K562 (cell line): ENCODE results near the gene SULT1A2. TPM values are rescaled to one million over a fixed set of nuclear protein-coding genes. Genes with fewer than 3 reads are reported as not detected.
A peak's percentile ranks its signal among the peaks of the same experiment; 100 is the strongest.

ENCODE experiments used
- ATAC-seq: fragments of 200-7000 bp; cut with Tn5 transposase; 3 replicates; pipeline ENCODE4 v1.9.1; 2020; ENCODE audit warnings: moderate library complexity
- BruUV-seq: library from RNA; stranded (reverse); fragments of 400-500 nt; replicated peaks from 2 replicates; lab custom pipeline; 2021; lab: Mats Ljungman, UMichigan
- CTCF ChIA-PET: fragments of 300-600 bp; formaldehyde crosslinking; extraction: SDS; loops from one replicate; lab custom pipeline; 2021; ENCODE audit warnings: low intra/inter-chr PET ratio; lab: Yijun Ruan, JAX
- POLR2A ChIA-PET: fragments of 300-600, 350-650 bp; sonication (Branson Sonifier 250); formaldehyde crosslinking; extraction: SDS; loops from one replicate; lab custom pipeline; 2021; ENCODE audit warnings: antibody characterized with exemption, inconsistent platforms; lab: Yijun Ruan, JAX
- DNase-seq, 4 experiments: peaks; one replicate each; pipeline versions ENCODE4 v3.0.0 to v3.0.0-alpha.2; 2011 to 2018; ENCODE audit warnings: low spot score in 3 of 4, mixed read lengths in 3 of 4; ENCODE audit errors: extremely low read depth in 1 of 4
- FAIRE-seq: peaks from 2 replicates; lab custom pipeline; 2011; peaks lifted over from hg19 to GRCh38; lab: Jason Lieb, UNC
- H2AFZ ChIP-seq: 2 replicates; pipeline ENCODE4 v1.6.0; 2011; ENCODE audit warnings: low read depth, low read length, control low read depth, inconsistent platforms
- H3K27ac ChIP-seq: fragments of 200-600 bp; 3 replicates; pipeline ENCODE4 v1.8.0; 2011; ENCODE audit warnings: low read depth, mild to moderate bottlenecking, control low read depth, inconsistent platforms, low read length, moderate library complexity, mixed read lengths; ENCODE audit errors: extremely low read depth
- H3K27me3 ChIP-seq, 2 experiments: fragments of 300-600 bp in 1 of 2; 2 replicates in 1 of 2; 3 replicates in 1 of 2; pipeline versions ENCODE4 v1.6.0 to v1.8.0; 2011; ENCODE audit warnings: inconsistent platforms in 2 of 2, low read length in 2 of 2, mild to moderate bottlenecking in 1 of 2, mixed read lengths in 1 of 2, moderate library complexity in 1 of 2; ENCODE audit not compliant: control insufficient read depth in 2 of 2, insufficient read depth in 2 of 2
- H3K36me3 ChIP-seq: fragments of 300-600 bp; 3 replicates; pipeline ENCODE4 v1.8.0; 2011; ENCODE audit warnings: mild to moderate bottlenecking, low read length, inconsistent platforms; ENCODE audit not compliant: control insufficient read depth, insufficient read depth
- H3K4me1 ChIP-seq, 2 experiments: fragments of 200-600 bp in 1 of 2; replicated peaks in 1 of 2; 2 replicates in 1 of 2; 3 replicates in 1 of 2; pipeline versions ENCODE4 v1.5.1 to v1.8.0; 2011; ENCODE audit warnings: inconsistent platforms in 2 of 2, low read length in 2 of 2, mild to moderate bottlenecking in 1 of 2, mixed read lengths in 1 of 2, moderate library complexity in 1 of 2; ENCODE audit not compliant: control insufficient read depth in 2 of 2, insufficient read depth in 2 of 2
- H3K4me2 ChIP-seq: 2 replicates; pipeline ENCODE4 v1.6.1; 2011; ENCODE audit warnings: low read length, control low read depth, inconsistent platforms, mixed read lengths; ENCODE audit not compliant: insufficient read depth
- H3K4me3 ChIP-seq: fragments of 200-600 bp; sonication (generic), shearing (Covaris generic); 2 replicates; pipeline ENCODE4 v1.5.1; 2016; ENCODE audit warnings: control low read depth, inconsistent platforms
- H3K79me2 ChIP-seq: fragments of 200-600 bp; 3 replicates; pipeline ENCODE4 v1.8.0; 2011; ENCODE audit warnings: low read length, inconsistent platforms; ENCODE audit not compliant: control insufficient read depth, insufficient read depth
- H3K9ac ChIP-seq, 2 experiments: 2 replicates each; pipeline versions ENCODE4 v1.6.0 to v1.6.1; 2011; ENCODE audit warnings: low read depth in 2 of 2, low read length in 2 of 2, control low read depth in 1 of 2, inconsistent platforms in 1 of 2, mild to moderate bottlenecking in 1 of 2, mixed read lengths in 1 of 2; ENCODE audit not compliant: insufficient read depth in 1 of 2
- H3K9me1 ChIP-seq: one replicate; pipeline ENCODE4 v1.6.0; 2011; ENCODE audit warnings: inconsistent platforms, mild to moderate bottlenecking, low read length, moderate library complexity; ENCODE audit not compliant: control insufficient read depth, insufficient read depth
- H3K9me3 ChIP-seq: replicated peaks from 2 replicates; pipeline ENCODE4 v1.5.1; 2011; ENCODE audit warnings: low read depth, low read length, inconsistent platforms; ENCODE audit not compliant: control insufficient read depth, insufficient read depth
- H4K20me1 ChIP-seq: replicated peaks from 2 replicates; pipeline ENCODE4 v1.6.1; 2011; ENCODE audit warnings: low read length, inconsistent platforms, mixed read lengths; ENCODE audit not compliant: control insufficient read depth, insufficient read depth
- BCOR ChIP-seq: fragments of 450-650 bp; IDR thresholded peaks from 2 replicates; pipeline ENCODE4 v1.6.1; 2016
- HNRNPUL1 ChIP-seq: fragments of 200-400 bp; formaldehyde crosslinking; IDR thresholded peaks from 2 replicates; pipeline ENCODE4 v1.6.1; 2017; ENCODE audit warnings: low read length
- KAT8 ChIP-seq: fragments of 450-650 bp; IDR thresholded peaks from 2 replicates; pipeline ENCODE4 v1.6.1; 2016; ENCODE audit warnings: low read depth, mild to moderate bottlenecking
- NR1H2 ChIP-seq: sonication (generic); formaldehyde crosslinking; IDR thresholded peaks from 2 replicates; pipeline ENCODE4 v1.4.0; 2020; ENCODE audit warnings: mild to moderate bottlenecking, missing genetic modification reagents
- PYGO2 ChIP-seq: fragments of 450-650 bp; IDR thresholded peaks from 2 replicates; pipeline ENCODE4 v1.6.1; 2016; ENCODE audit warnings: mild to moderate bottlenecking, missing genetic modification characterization, moderate library complexity, missing compliant biosample characterization
- SMAD4 ChIP-seq: fragments of 250-450 bp; sonication (Bioruptor Pico); conservative IDR thresholded peaks from 2 replicates; pipeline ENCODE4 v1.8.0; 2021; ENCODE audit warnings: inconsistent platforms, mild to moderate bottlenecking, moderate library complexity
- TGIF2 ChIP-seq: sonication (generic); formaldehyde crosslinking; IDR thresholded peaks from 2 replicates; pipeline ENCODE4 v1.8.1; 2022; ENCODE audit warnings: mild to moderate bottlenecking, missing genetic modification reagents, moderate library complexity
- ZBTB1 ChIP-seq: sonication (generic); formaldehyde crosslinking; IDR thresholded peaks from 2 replicates; pipeline ENCODE4 v1.8.1; 2023; ENCODE audit warnings: missing genetic modification reagents, low read depth, mild to moderate bottlenecking, borderline replicate concordance
- ZNF384 ChIP-seq: IDR thresholded peaks from 2 replicates; pipeline ENCODE4 v1.6.1; 2012; ENCODE audit warnings: low read depth, low read length, improper control_type of control experiment
- WGBS: fragments of 100-300 bp; shearing (Covaris generic); methylation state at CpG from one replicate; pipeline ENCODE4 v1.1.6; 2016; ENCODE audit warnings: low coverage, mixed read lengths; ENCODE audit not compliant: insufficient coverage; ENCODE audit errors: missing lambda C conversion rate; 5-methylcytosine and 5-hydroxymethylcytosine counted together
- in situ Hi-C: fragments of 300-500 bp; cut with MboI; formaldehyde crosslinking; loops from 4 replicates; pipeline ENCODE4 v1.15.0; 2018; ENCODE audit warnings: inconsistent platforms, mixed read lengths
- intact Hi-C: fragments of 100-400 bp; cut with micrococcal nuclease; formaldehyde crosslinking; loops from 2 replicates; pipeline ENCODE4 v1.14.2; 2022
- polyA plus RNA-seq, 8 experiments: library from polyadenylated mRNA; depleted of rRNA in 4 of 8; stranded (reverse) in 5 of 8; unstranded in 3 of 8; fragments of >200 nt; fragmentation: Nextera tagmentation in 2 of 8; fragmentation: Illumina TruSeq in 1 of 8; extraction: Ambion mirVana in 2 of 8; extraction: Trizol in 1 of 8; gene quantifications; 2 replicates each; pipeline versions ENCODE4 v1.2.1 to v1.2.3, GENCODE V29; 2011 to 2014; ENCODE audit warnings: inconsistent platforms in 1 of 8, missing spikeins in 1 of 8
- total RNA-seq, 7 experiments: library from RNA; depleted of rRNA in 6 of 7; stranded (reverse); fragments of >200 nt in 6 of 7; fragmentation: Illumina TruSeq in 2 of 7; extraction: Trizol in 2 of 7; gene quantifications; 2 replicates each; pipeline versions ENCODE4 v1.2.1 to v1.2.3, GENCODE V29; 2011 to 2021; ENCODE audit warnings: low replicate concordance in 1 of 7
- TF ChIP-seq, protein P1 (sequence below): sonication (generic); formaldehyde crosslinking; IDR thresholded peaks from 2 replicates; pipeline ENCODE4 v1.8.1; 2023; ENCODE audit warnings: mild to moderate bottlenecking, missing genetic modification reagents
- TF ChIP-seq, protein P2 (sequence below), 2 experiments: fragments of 450-650 bp in 1 of 2; sonication (generic) in 1 of 2; formaldehyde crosslinking in 1 of 2; IDR thresholded peaks; 2 replicates each; pipeline versions ENCODE4 v1.7.1 to v1.9.0; 2016 to 2022; ENCODE audit warnings: inconsistent platforms in 1 of 2, mild to moderate bottlenecking in 1 of 2, missing genetic modification reagents in 1 of 2

SULT1A2 gene
- total and polyA plus RNA-seq, 9 of the 15 experiments (the other 6 are each of a cell fraction or from before 2014, with no cell fraction given): 0.73 to 3.2 (median 1.7) TPM

DNA sequence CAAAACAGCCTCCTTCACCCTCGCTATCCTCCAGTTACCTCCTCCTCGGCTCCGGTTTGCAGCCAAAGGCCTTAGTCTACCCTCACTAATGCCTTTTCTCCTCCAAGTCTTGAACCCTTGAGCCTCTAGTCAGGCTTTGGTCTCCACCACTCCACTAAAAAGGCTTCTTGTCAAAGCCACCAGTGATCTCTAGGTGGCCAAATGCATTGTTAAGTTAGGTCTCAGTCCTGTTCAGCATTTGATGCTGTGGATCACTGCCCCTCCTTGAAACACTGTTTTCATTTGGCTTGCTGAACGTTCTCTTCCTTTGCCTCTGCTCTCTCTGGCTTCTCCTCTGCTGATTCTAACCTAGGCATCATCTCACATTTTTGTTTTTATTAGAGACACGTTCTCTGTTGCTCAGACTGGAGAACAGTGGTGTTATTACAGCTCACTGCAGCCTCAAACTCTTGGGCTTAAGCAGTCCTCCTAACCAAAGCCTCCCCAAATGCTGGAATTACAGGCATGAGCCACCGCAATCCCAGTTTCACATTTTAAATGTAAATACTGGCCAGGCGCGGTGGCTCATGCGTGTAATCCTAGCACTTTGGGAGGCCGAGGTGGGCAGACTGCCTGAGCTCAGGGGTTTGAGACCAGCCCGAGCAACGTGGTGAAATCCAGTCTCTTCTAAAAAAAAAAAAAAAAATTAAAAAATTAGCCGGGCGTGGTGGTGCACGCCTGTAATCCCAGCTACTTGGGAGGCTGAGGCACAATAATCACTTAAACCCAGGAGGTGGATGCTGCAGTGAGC, 42.0 kb downstream of the SULT1A2 start:
- ChIA-PET POLR2A (interaction anchor here (0.6 to 0.9 kb wide), 2 partner anchors 38 to 1351 kb away, joined by 3 read pairs; partner anchors contain the start of gene KDM8), CTCF (no interaction called here)
- intact Hi-C loops: no loop called here
- in situ Hi-C loops: no loop called here
- 65% methylated on average over 15 of the region's 15 CpGs for WGBS
- H3K9ac ChIP-seq: peak overlapping the region; percentile 70 to 71
- H3K27ac ChIP-seq: peak overlapping the region; percentile 16; the same call in 1 of the 3 replicates
- H3K36me3 ChIP-seq: peaks cover 26% of the 10 kb centered on the region; the same call in 1 of the 3 replicates
- no peaks in the 10 kb centered on the region for H3K27me3 ChIP-seq
- peaks cover 3 to 6% of the 10 kb centered on the region in 2 experiments; a peak in 4 of 5 replicates for H3K4me1 ChIP-seq
- H2AFZ ChIP-seq: peak overlapping the region; percentile 85
- BruUV-seq: no TSS peak
- FAIRE-seq (peak; percentile 19), ATAC-seq (no peak), DNase-seq (no peak)
- peak overlapping the region; percentile 44 for H3K4me3 ChIP-seq
- H3K79me2 ChIP-seq: peaks cover 9% of the 10 kb centered on the region
- peak overlapping the region; percentile 86 for H3K4me2 ChIP-seq
- no peaks in the 10 kb centered on the region for H4K20me1 ChIP-seq
- H3K9me3 ChIP-seq: no peaks in the 10 kb centered on the region
- no peaks in the 10 kb centered on the region for H3K9me1 ChIP-seq
- 0 out of 2 replicates have a peak, but pooled peaks have one; percentile 57 for TF ChIP-seq NR1H2 (CRISPR knock-in tag)
- TF ChIP-seq PYGO2 (tag): no peak
- TF ChIP-seq HNRNPUL1: no peak
- TF ChIP-seq KAT8: no peak
- 0 out of 2 replicates have a peak, but pooled peaks have one; percentile 11 for TF ChIP-seq BCOR
- no peak for TF ChIP-seq SMAD4 (CRISPR knock-in tag)
- peak; percentile 60; the same call in 1 of the 2 replicates for TF ChIP-seq ZBTB1 (CRISPR knock-in tag)
- TF ChIP-seq ZNF384: no peak
- TF ChIP-seq, protein P1, sequence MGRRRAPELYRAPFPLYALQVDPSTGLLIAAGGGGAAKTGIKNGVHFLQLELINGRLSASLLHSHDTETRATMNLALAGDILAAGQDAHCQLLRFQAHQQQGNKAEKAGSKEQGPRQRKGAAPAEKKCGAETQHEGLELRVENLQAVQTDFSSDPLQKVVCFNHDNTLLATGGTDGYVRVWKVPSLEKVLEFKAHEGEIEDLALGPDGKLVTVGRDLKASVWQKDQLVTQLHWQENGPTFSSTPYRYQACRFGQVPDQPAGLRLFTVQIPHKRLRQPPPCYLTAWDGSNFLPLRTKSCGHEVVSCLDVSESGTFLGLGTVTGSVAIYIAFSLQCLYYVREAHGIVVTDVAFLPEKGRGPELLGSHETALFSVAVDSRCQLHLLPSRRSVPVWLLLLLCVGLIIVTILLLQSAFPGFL (CRISPR knock-in tag): 0 out of 2 replicates have a peak, but pooled peaks have one; percentile 67
- TF ChIP-seq TGIF2 (CRISPR knock-in tag): no peak
- TF ChIP-seq, protein P2, sequence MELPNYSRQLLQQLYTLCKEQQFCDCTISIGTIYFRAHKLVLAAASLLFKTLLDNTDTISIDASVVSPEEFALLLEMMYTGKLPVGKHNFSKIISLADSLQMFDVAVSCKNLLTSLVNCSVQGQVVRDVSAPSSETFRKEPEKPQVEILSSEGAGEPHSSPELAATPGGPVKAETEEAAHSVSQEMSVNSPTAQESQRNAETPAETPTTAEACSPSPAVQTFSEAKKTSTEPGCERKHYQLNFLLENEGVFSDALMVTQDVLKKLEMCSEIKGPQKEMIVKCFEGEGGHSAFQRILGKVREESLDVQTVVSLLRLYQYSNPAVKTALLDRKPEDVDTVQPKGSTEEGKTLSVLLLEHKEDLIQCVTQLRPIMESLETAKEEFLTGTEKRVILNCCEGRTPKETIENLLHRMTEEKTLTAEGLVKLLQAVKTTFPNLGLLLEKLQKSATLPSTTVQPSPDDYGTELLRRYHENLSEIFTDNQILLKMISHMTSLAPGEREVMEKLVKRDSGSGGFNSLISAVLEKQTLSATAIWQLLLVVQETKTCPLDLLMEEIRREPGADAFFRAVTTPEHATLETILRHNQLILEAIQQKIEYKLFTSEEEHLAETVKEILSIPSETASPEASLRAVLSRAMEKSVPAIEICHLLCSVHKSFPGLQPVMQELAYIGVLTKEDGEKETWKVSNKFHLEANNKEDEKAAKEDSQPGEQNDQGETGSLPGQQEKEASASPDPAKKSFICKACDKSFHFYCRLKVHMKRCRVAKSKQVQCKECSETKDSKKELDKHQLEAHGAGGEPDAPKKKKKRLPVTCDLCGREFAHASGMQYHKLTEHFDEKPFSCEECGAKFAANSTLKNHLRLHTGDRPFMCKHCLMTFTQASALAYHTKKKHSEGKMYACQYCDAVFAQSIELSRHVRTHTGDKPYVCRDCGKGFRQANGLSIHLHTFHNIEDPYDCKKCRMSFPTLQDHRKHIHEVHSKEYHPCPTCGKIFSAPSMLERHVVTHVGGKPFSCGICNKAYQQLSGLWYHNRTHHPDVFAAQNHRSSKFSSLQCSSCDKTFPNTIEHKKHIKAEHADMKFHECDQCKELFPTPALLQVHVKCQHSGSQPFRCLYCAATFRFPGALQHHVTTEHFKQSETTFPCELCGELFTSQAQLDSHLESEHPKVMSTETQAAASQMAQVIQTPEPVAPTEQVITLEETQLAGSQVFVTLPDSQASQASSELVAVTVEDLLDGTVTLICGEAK (IDR thresholded peaks at IDR 0.05): peak; percentile 34; the same call in 1 of the 2 replicates
- TF ChIP-seq, protein P2 (CRISPR knock-in tag; IDR thresholded peaks at IDR 0.05): no peak
